GM21447 (cell line): ENCODE results near the gene EFL1.
"Not testable (repeated sequence)": the region's sequence is repeated elsewhere in the genome, so short reads cannot be mapped to it uniquely, and the experiment has no call there.

Source experiments
- ATAC-seq: cut with Tn5 transposase; IDR thresholded peaks from one replicate; pipeline ENCODE4 v1.9.1; 2021; ENCODE audit not compliant: unreplicated experiment

Gene EFL1

GRCh38 chr15:82262422-82263026 is at the start of gene EFL1, which contains the start of gene SAXO2:
Gene EFL1, minus strand, starts transcription at chr15:82262734. Its CDS starts 956 bp downstream, at chr15:82261778.
Gene SAXO2, plus strand, starts transcription at chr15:82262818. Its CDS starts 62 bp downstream, at chr15:82262880.
- peak; percentile 97 for ATAC-seq

GRCh38 chr15:82311321-82311720 is 48.8 kb upstream of the EFL1 start:
- ATAC-seq: not testable (repeated sequence)

- no peak for ATAC-seq
These were observed 47.3 kb upstream of the EFL1 start for GRCh38 chr15:82309802-82310201.

GRCh38 chr15:82307714-82308081 is 45.2 kb upstream of the EFL1 start:
- ATAC-seq: no peak

GRCh38 chr15:82306791-82307713 is 44.5 kb upstream of the EFL1 start:
- no peak for ATAC-seq

- no peak for ATAC-seq
These were observed 43.1 kb upstream of the EFL1 start for GRCh38 chr15:82305621-82306048.

GRCh38 chr15:82304778-82305090 is 42.2 kb upstream of the EFL1 start:
- ATAC-seq: no peak

- ATAC-seq: no peak
These were observed 41.6 kb upstream of the EFL1 start for GRCh38 chr15:82303956-82304777.

- ATAC-seq: no peak
These were observed 38.9 kb upstream of the EFL1 start for GRCh38 chr15:82301296-82302016.

GRCh38 chr15:82300883-82301282 is 38.3 kb upstream of the EFL1 start:
- ATAC-seq: no peak

- not testable (repeated sequence) for ATAC-seq
These were observed 37.8 kb upstream of the EFL1 start for GRCh38 chr15:82300326-82300725.

GRCh38 chr15:82299511-82299914 is 37.0 kb upstream of the EFL1 start:
- ATAC-seq: not testable (repeated sequence)

- ATAC-seq: no peak
These were observed 36.0 kb upstream of the EFL1 start for GRCh38 chr15:82298520-82298919.

- ATAC-seq: no peak
These were observed 35.5 kb upstream of the EFL1 start for GRCh38 chr15:82298032-82298431.

- no peak for ATAC-seq
These were observed 35.0 kb upstream of the EFL1 start for GRCh38 chr15:82297546-82297945.

- ATAC-seq: no peak
These were observed 31.6 kb upstream of the EFL1 start for GRCh38 chr15:82294061-82294690.

GRCh38 chr15:82292271-82292670 is 29.7 kb upstream of the EFL1 start:
- no peak for ATAC-seq

GRCh38 chr15:82288202-82288601 is 25.7 kb upstream of the EFL1 start:
- ATAC-seq: not testable (repeated sequence)

GRCh38 chr15:82286475-82286874 is 23.9 kb upstream of the EFL1 start:
- ATAC-seq: peak; percentile 87

- not testable (repeated sequence) for ATAC-seq
These were observed 21.8 kb upstream of the EFL1 start for GRCh38 chr15:82284381-82284780.
